ENCODE results near the gene PTPRM. TPM values are rescaled to one million over a fixed set of nuclear protein-coding genes. Genes with fewer than 3 reads are reported as not detected.

The PTPRM gene
- total and polyA plus RNA-seq, 2 of the 8 experiments (the other 6 are each of a cell fraction or from before 2014, with no cell fraction given) = 4.1 to 7.0 TPM

DNA sequence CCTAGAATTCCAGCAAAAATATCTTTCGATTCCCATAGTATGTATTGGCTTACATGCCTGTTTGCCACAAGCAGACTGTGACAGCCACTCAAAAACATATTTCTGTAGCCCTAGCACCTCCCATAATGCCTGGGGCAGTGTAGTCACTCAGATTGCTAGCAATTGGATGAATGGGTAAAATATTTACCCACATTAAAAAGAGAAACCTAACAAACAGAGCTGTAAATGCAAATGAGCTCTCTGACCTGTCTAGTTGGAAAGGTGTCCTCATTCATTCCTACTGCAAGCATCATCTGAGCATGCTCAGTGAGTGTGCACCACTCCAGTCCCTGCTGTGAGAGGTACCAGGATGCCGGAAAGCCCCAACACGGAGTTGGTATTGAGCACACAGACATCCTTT is 808.1 kb downstream of the PTPRM start:
- Histone ChIP-seq H3K9ac (replicated peaks in 1 of 4; ENCODE audit: extremely low read depth in 1 of 4, low read depth in 3 of 4, low read length in 3 of 4) (no peak overlapping the region), H3K36me3 (ENCODE audit: control insufficient read depth in 2 of 4, insufficient read depth in 4 of 4, low read length in 3 of 4) (no peaks in the 10 kb centered on the region), H3K4ac (replicated peaks; ENCODE audit: insufficient read length, low read depth, low read length) (no peak overlapping the region), H3K4me2 (ENCODE audit: insufficient read depth in 1 of 2, low read depth in 2 of 2, low read length in 2 of 2) (no peak overlapping the region), H3K79me2 (ENCODE audit: control insufficient read depth in 1 of 2, insufficient read depth in 2 of 2, low read length in 2 of 2) (no peaks in the 10 kb centered on the region), H4K91ac (replicated peaks; ENCODE audit: insufficient read length, low read length) (no peak overlapping the region), H3K14ac (ENCODE audit: insufficient read length) (no peak overlapping the region), H3K9me3 (ENCODE audit: insufficient read depth in 2 of 2, low read depth in 1 of 2, low read length in 1 of 2) (no peaks in the 10 kb centered on the region), H3K4me3 (ENCODE audit: extremely low read depth in 1 of 4, insufficient read depth in 2 of 4, low read depth in 3 of 4, low read length in 4 of 4) (no peak overlapping the region), H3K23me2 (ENCODE audit: low read depth, low read length) (no peaks in the 10 kb centered on the region), H3K56ac (replicated peaks; ENCODE audit: insufficient read length, low read depth, low read length) (no peak overlapping the region), H2BK20ac (ENCODE audit: low read length) (no peak overlapping the region), H3K27me3 (replicated peaks in 1 of 4; ENCODE audit: control insufficient read depth in 3 of 4, extremely low read depth in 1 of 4, insufficient read depth in 3 of 4, low read length in 3 of 4) (peaks cover 0 to 1% (median 0%) of the 10 kb centered on the region in 4 experiments; a peak in 2 of 7 replicates), H3K4me1 (replicated peaks in 1 of 4; ENCODE audit: control insufficient read depth in 3 of 4, insufficient read depth in 4 of 4, low read length in 3 of 4) (no peaks in the 10 kb centered on the region), H2AK5ac (ENCODE audit: low read depth, low read length) (no peak overlapping the region), H3K79me1 (ENCODE audit: low read depth, low read length) (no peaks in the 10 kb centered on the region), H2BK5ac (ENCODE audit: low read depth, low read length) (no peak overlapping the region), H3K27ac (ENCODE audit: low read depth, low read length) (no peak overlapping the region), H4K5ac (ENCODE audit: insufficient read length, low read depth, low read length) (no peak overlapping the region), H2BK12ac (ENCODE audit: low read depth, low read length) (no peak overlapping the region), H4K20me1 (replicated peaks in 1 of 2; ENCODE audit: control insufficient read depth in 1 of 2, insufficient read depth in 2 of 2, low read length in 2 of 2) (no peaks in the 10 kb centered on the region), H4K8ac (ENCODE audit: extremely low read depth, insufficient read depth, low read length) (no peak overlapping the region), H3K18ac (ENCODE audit: extremely low read depth, low read length) (no peak overlapping the region), H2BK15ac (ENCODE audit: low read length) (no peak overlapping the region), H3K23ac (ENCODE audit: insufficient read length) (no peak overlapping the region), H2BK120ac (replicated peaks; ENCODE audit: low read depth, low read length) (no peak overlapping the region), H2AFZ (ENCODE audit: low read length) (no peak overlapping the region)
- POLR2A ChIA-PET (ENCODE audit: partially characterized antibody) = no interaction called here
- TF ChIP-seq ZNF274 (IDR thresholded peaks at IDR 0.05; ENCODE audit: borderline replicate concordance, extremely low read depth, low read length) (no peak), HDAC6 (IDR thresholded peaks at IDR 0.05; ENCODE audit: low read depth, low read length) (no peak), SRF (IDR thresholded peaks at IDR 0.05; ENCODE audit: low read depth, low read length) (no peak), POLR2A (IDR thresholded peaks at IDR 0.05; ENCODE audit: control extremely low read depth in 1 of 2, low read depth in 2 of 2, low read length in 2 of 2) (no peak), PHF8 (conservative IDR thresholded peaks at IDR 0.05; ENCODE audit: low read depth, low read length) (no peak), CHD2 (IDR thresholded peaks at IDR 0.05; ENCODE audit: low read length) (no peak), TCF12 (IDR thresholded peaks at IDR 0.05; ENCODE audit: low read depth, low read length) (no peak), JUND (IDR thresholded peaks at IDR 0.05; ENCODE audit: low read length) (no peak), CBX5 (IDR thresholded peaks at IDR 0.05; ENCODE audit: low read depth, low read length) (no peak), POLR2AphosphoS5 (IDR thresholded peaks at IDR 0.05; ENCODE audit: low read depth, low read length) (no peak), SIN3A (conservative IDR thresholded peaks at IDR 0.05 in 1 of 2, IDR thresholded peaks at IDR 0.05 in 1 of 2; ENCODE audit: low read depth in 1 of 2, low read length in 2 of 2) (no peak), SIX5 (IDR thresholded peaks at IDR 0.05; ENCODE audit: low read depth, low read length) (no peak), SP2 (IDR thresholded peaks at IDR 0.05; ENCODE audit: low read length) (no peak), TAF1 (IDR thresholded peaks at IDR 0.05; ENCODE audit: low read depth, low read length) (no peak)
- FAIRE-seq (no peak), DNase-seq (ENCODE audit: low read depth in 1 of 2, low spot score in 2 of 2) (no peak)
- CTCF ChIA-PET (ENCODE audit: partially characterized antibody) = interaction anchor here (1.1 to 1.2 kb wide), 2 partner anchors 14 to 524 kb away, joined by 3 read pairs; no protein-coding TSS in a partner anchor
- WGBS, 2 experiments (ENCODE audit: extremely low coverage in 1 of 2, insufficient coverage in 1 of 2, insufficient read length in 1 of 2, insufficient replicate concordance in 2 of 2, low coverage in 1 of 2, low lambda C conversion rate in 2 of 2, missing lambda C conversion rate in 1 of 2) = 95% methylated on average over 3 of the region's 3 CpGs; no CpG with 5 or more reads in 1 of the 2 experiments
